ENCODE results near the gene SH3BGR.
"Not testable (repeated sequence)": the region's sequence is repeated elsewhere in the genome, so short reads cannot be mapped to it uniquely, and the experiment has no call there.

Gene SH3BGR

GRCh38 chr21:39451332-39452206 is at the start of gene SH3BGR:
Gene SH3BGR (plus strand): TSS chr21:39451970. CDS start chr21:39452097, 127 bp downstream.
- DNase-seq (ENCODE audit: low spot score) = no peak

- DNase-seq (ENCODE audit: low spot score) = no peak
Measured at GRCh38 chr21:39406065-39406464, 45.7 kb upstream of the SH3BGR start.

GRCh38 chr21:39419204-39419603 is 32.6 kb upstream of the SH3BGR start:
- not testable (repeated sequence) for DNase-seq (ENCODE audit: low spot score)

GRCh38 chr21:39422527-39423241 is 29.1 kb upstream of the SH3BGR start:
- DNase-seq (ENCODE audit: low spot score) = no peak

- DNase-seq (ENCODE audit: low spot score) = no peak
Measured at GRCh38 chr21:39429445-39429844, 22.3 kb upstream of the SH3BGR start.

- no peak for DNase-seq (ENCODE audit: low spot score)
Measured at GRCh38 chr21:39430016-39430415, 21.8 kb upstream of the SH3BGR start.

- DNase-seq (ENCODE audit: low spot score) = no peak
Measured at GRCh38 chr21:39430457-39430856, 21.3 kb upstream of the SH3BGR start.

- DNase-seq (ENCODE audit: low spot score) = no peak
Measured at GRCh38 chr21:39430954-39431353, 20.8 kb upstream of the SH3BGR start.

GRCh38 chr21:39434950-39435349 is 16.8 kb upstream of the SH3BGR start:
- DNase-seq (ENCODE audit: low spot score) = no peak

- no peak for DNase-seq (ENCODE audit: low spot score)
Measured at GRCh38 chr21:39439232-39439631, 12.5 kb upstream of the SH3BGR start.

- DNase-seq (ENCODE audit: low spot score) = peak; percentile 51
Measured at GRCh38 chr21:39441502-39442475, 10.0 kb upstream of the SH3BGR start.

- DNase-seq (ENCODE audit: low spot score) = peak; percentile 26
Measured at GRCh38 chr21:39444421-39445180, 7.2 kb upstream of the SH3BGR start.

- DNase-seq (ENCODE audit: low spot score) = peak; percentile 91
Measured at GRCh38 chr21:39445321-39446269, 6.2 kb upstream of the SH3BGR start, which contains the start of gene LCA5L. Gene LCA5L (minus strand): TSS chr21:39445778. CDS start chr21:39428493, 17,285 bp downstream.

GRCh38 chr21:39447264-39447663 is 4.5 kb upstream of the SH3BGR start:
- no peak for DNase-seq (ENCODE audit: low spot score)

- DNase-seq (ENCODE audit: low spot score) = peak; percentile 30
Measured at GRCh38 chr21:39452207-39452969, 618 bp downstream of the SH3BGR start.

GRCh38 chr21:39452970-39453342 is 1.2 kb downstream of the SH3BGR start:
- no peak for DNase-seq (ENCODE audit: low spot score)

- no peak for DNase-seq (ENCODE audit: low spot score)
Measured at GRCh38 chr21:39453571-39454179, 1.9 kb downstream of the SH3BGR start.

GRCh38 chr21:39454949-39455668 is 3.3 kb downstream of the SH3BGR start:
- no peak for DNase-seq (ENCODE audit: low spot score)
